Ovary (tissue), 3 donors: ENCODE measurements around the gene GAD2.

Experiments
- CTCF ChIP-seq, 3 donors: fragments of 450-650 bp in 2 of 3; fragments of 200-600 bp in 1 of 3; IDR thresholded peaks; one replicate each; pipeline versions ENCODE4 v1.5.1 to v1.8.0; 2016 to 2022; ENCODE audit warnings: antibody characterized with exemption in 3 of 3, mild to moderate bottlenecking in 1 of 3
- EP300 ChIP-seq: sonication (generic); formaldehyde crosslinking; IDR thresholded peaks from one replicate; pipeline ENCODE4 v1.6.1; 2017; ENCODE audit warnings: antibody characterized with exemption
- POLR2A ChIP-seq: fragments of 450-650 bp; IDR thresholded peaks from one replicate; pipeline ENCODE4 v1.6.1; 2017; ENCODE audit warnings: antibody characterized with exemption, mild to moderate bottlenecking, moderate library complexity
- donor health status: DM: no; HTN: no; CAD: no.

GRCh38 chr10:26169466-26169865 is 47.1 kb upstream of the GAD2 start:
- TF ChIP-seq CTCF (IDR thresholded peaks at IDR 0.05) (no peak), POLR2A (no peak), EP300 (no peak)
